ENCODE results near the gene CNTN4. TPM values are rescaled to one million over a fixed set of nuclear protein-coding genes. Genes with fewer than 3 reads are reported as not detected.

CNTN4 gene
- total and polyA plus RNA-seq, 2 of the 8 experiments (the other 6 are each of a cell fraction or from before 2014, with no cell fraction given), result 0.41 to 2.2 TPM

DNA sequence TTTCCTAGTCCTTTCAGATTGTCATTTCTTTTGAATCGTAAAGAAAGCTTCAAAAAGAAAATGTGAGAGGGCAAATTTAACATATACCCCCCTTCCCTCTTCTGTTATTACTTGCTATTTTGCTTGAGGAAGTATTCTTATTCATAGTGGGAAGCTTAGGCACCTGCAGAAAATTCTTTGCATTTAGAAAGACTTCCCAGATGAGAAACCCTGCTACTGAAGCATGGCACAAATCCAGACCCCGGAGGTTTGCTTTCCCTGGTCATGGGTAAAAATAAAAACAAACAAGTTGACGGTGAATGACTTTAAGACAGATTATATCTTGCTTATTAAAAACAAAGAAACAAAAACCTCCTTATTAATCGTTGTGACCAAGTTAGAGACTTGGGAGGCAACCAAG lies 917.6 kb downstream of the CNTN4 start:
- Histone ChIP-seq H3K36me3 (ENCODE audit: control insufficient read depth in 2 of 4, insufficient read depth in 4 of 4, low read length in 3 of 4) (no peaks in the 10 kb centered on the region), H3K4me3 (ENCODE audit: extremely low read depth in 1 of 4, insufficient read depth in 2 of 4, low read depth in 3 of 4, low read length in 4 of 4) (peak overlapping the region in 1 of 4 experiments; percentile 14; a peak in 1 of 8 replicates), H3K9ac (replicated peaks in 1 of 4; ENCODE audit: extremely low read depth in 1 of 4, low read depth in 3 of 4, low read length in 3 of 4) (no peak overlapping the region), H3K27ac (ENCODE audit: low read depth, low read length) (no peak overlapping the region), H4K91ac (replicated peaks; ENCODE audit: insufficient read length, low read length) (no peak overlapping the region), H2BK20ac (ENCODE audit: low read length) (no peak overlapping the region), H2AFZ (ENCODE audit: low read length) (no peak overlapping the region), H3K79me1 (ENCODE audit: low read depth, low read length) (no peaks in the 10 kb centered on the region), H3K9me3 (ENCODE audit: insufficient read depth in 2 of 2, low read depth in 1 of 2, low read length in 1 of 2) (no peaks in the 10 kb centered on the region), H3K27me3 (replicated peaks in 1 of 4; ENCODE audit: control insufficient read depth in 3 of 4, extremely low read depth in 1 of 4, insufficient read depth in 3 of 4, low read length in 3 of 4) (no peaks in the 10 kb centered on the region), H3K79me2 (ENCODE audit: control insufficient read depth in 1 of 2, insufficient read depth in 2 of 2, low read length in 2 of 2) (no peaks in the 10 kb centered on the region), H4K20me1 (replicated peaks in 1 of 2; ENCODE audit: control insufficient read depth in 1 of 2, insufficient read depth in 2 of 2, low read length in 2 of 2) (no peaks in the 10 kb centered on the region), H2BK120ac (replicated peaks; ENCODE audit: low read depth, low read length) (no peak overlapping the region), H3K4me1 (replicated peaks in 1 of 4; ENCODE audit: control insufficient read depth in 3 of 4, insufficient read depth in 4 of 4, low read length in 3 of 4) (peaks cover 0 to 15% (median 11%) of the 10 kb centered on the region in 4 experiments; a peak in 5 of 7 replicates), H2AK5ac (ENCODE audit: low read depth, low read length) (no peak overlapping the region), H3K14ac (ENCODE audit: insufficient read length) (no peak overlapping the region), H3K23me2 (ENCODE audit: low read depth, low read length) (no peaks in the 10 kb centered on the region), H3K56ac (replicated peaks; ENCODE audit: insufficient read length, low read depth, low read length) (no peak overlapping the region), H3K4ac (replicated peaks; ENCODE audit: insufficient read length, low read depth, low read length) (no peak overlapping the region), H3K4me2 (ENCODE audit: insufficient read depth in 1 of 2, low read depth in 2 of 2, low read length in 2 of 2) (peak overlapping the region in 1 of 2 experiments; percentile 21; a peak in 2 of 4 replicates), H2BK12ac (ENCODE audit: low read depth, low read length) (no peak overlapping the region), H2BK5ac (ENCODE audit: low read depth, low read length) (no peak overlapping the region), H4K8ac (ENCODE audit: extremely low read depth, insufficient read depth, low read length) (no peak overlapping the region), H2BK15ac (ENCODE audit: low read length) (no peak overlapping the region), H3K18ac (ENCODE audit: extremely low read depth, low read length) (no peak overlapping the region), H3K23ac (ENCODE audit: insufficient read length) (no peak overlapping the region), H4K5ac (ENCODE audit: insufficient read length, low read depth, low read length) (no peak overlapping the region)
- no peak for TF ChIP-seq ASH2L (IDR thresholded peaks at IDR 0.05; ENCODE audit: low read length)
- TF ChIP-seq KDM4A (IDR thresholded peaks at IDR 0.05; ENCODE audit: low read depth, low read length, severe bottlenecking), result no peak
- 44% methylated on average over 4 of the region's 4 CpGs; no CpG with 5 or more reads in 1 of the 2 experiments for WGBS, 2 experiments (ENCODE audit: extremely low coverage in 1 of 2, insufficient coverage in 1 of 2, insufficient read length in 1 of 2, insufficient replicate concordance in 2 of 2, low coverage in 1 of 2, low lambda C conversion rate in 2 of 2, missing lambda C conversion rate in 1 of 2)
- POLR2A ChIA-PET (ENCODE audit: partially characterized antibody), result no interaction called here
- DNase-seq (ENCODE audit: low read depth in 1 of 2, low spot score in 2 of 2) (no peak), FAIRE-seq (no peak)
- CTCF ChIA-PET (ENCODE audit: partially characterized antibody), result interaction anchor here (1.0 kb wide), 1 partner anchor 67 kb away, joined by 3 read pairs; no protein-coding TSS in a partner anchor
